Calu3 (cell line): ENCODE data around the gene PCSK6. TPM values are rescaled to one million over a fixed set of nuclear protein-coding genes. Genes with fewer than 3 reads are reported as not detected.

Experiments used
- BruUV-seq: library from RNA; stranded (reverse); fragments of 400-500 nt; replicated peaks from 2 replicates; lab custom pipeline; 2021; lab: Mats Ljungman, UMichigan
- CTCF ChIA-PET: fragments of 300-600 bp; sonication (Branson Sonifier 250); formaldehyde crosslinking; loops from one replicate; lab custom pipeline; 2022; ENCODE audit warnings: antibody characterized with exemption; lab: Charles Lee
- DNase-seq: peaks from one replicate; pipeline ENCODE4 v3.0.0; 2022
- H3K27ac Mint-ChIP-seq: one replicate; pipeline ENCODE4 v1.8.0; 2022; ENCODE audit warnings: mixed read lengths; ENCODE audit not compliant: unreplicated experiment
- H3K27me3 Mint-ChIP-seq: one replicate; pipeline ENCODE4 v1.8.0; 2022; ENCODE audit warnings: mixed read lengths; ENCODE audit not compliant: unreplicated experiment
- H3K36me3 Mint-ChIP-seq: one replicate; pipeline ENCODE4 v1.8.0; 2022; ENCODE audit warnings: mild to moderate bottlenecking, moderate library complexity, mixed read lengths; ENCODE audit not compliant: insufficient read depth, unreplicated experiment
- H3K4me1 Mint-ChIP-seq: one replicate; pipeline ENCODE4 v1.8.0; 2022; ENCODE audit warnings: mild to moderate bottlenecking, low read depth, mixed read lengths; ENCODE audit not compliant: unreplicated experiment
- H3K4me3 Mint-ChIP-seq: one replicate; pipeline ENCODE4 v1.8.0; 2022; ENCODE audit warnings: mild to moderate bottlenecking, low read depth, moderate library complexity, mixed read lengths; ENCODE audit not compliant: unreplicated experiment
- H3K9me3 Mint-ChIP-seq: one replicate; pipeline ENCODE4 v1.8.0; 2022; ENCODE audit warnings: low read depth, mixed read lengths; ENCODE audit not compliant: unreplicated experiment
- intact Hi-C: fragments of 100-400 bp; cut with micrococcal nuclease; formaldehyde crosslinking; loops from one replicate; pipeline ENCODE4 v1.10.0; 2022; ENCODE audit not compliant: unreplicated experiment
- total RNA-seq: library from RNA; stranded (reverse); gene quantifications from 2 replicates; pipeline ENCODE4 v1.2.3, GENCODE V29; 2022
- TF ChIP-seq, protein P1 (sequence below): fragments of 200-600 bp; IDR thresholded peaks from one replicate; pipeline ENCODE4 v1.8.0; 2022; ENCODE audit warnings: antibody characterized with exemption; ENCODE audit not compliant: unreplicated experiment

The PCSK6 gene
- total RNA-seq, 1 experiment from 2014 or later = 5.1 TPM

DNA sequence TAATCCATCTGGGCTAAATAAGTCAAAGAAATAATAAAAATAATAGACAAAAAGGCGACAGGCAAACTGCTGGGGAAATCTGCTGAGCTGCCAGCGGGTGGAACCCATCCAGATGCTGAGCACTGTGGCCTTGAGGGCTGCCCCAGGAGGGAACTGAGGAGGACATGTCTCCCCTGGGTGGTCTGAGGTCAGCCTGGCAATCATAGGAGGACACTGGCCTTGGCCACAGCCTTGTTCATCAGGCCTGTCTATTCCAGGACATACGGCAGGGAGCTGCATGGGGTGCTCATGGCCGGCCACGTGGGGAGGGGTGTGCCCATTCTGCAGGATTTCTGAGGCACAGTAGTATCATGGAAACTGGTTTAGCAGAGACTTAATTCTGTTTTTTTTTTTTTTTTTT, 173.0 kb downstream of the PCSK6 start:
- TF ChIP-seq, protein P1, sequence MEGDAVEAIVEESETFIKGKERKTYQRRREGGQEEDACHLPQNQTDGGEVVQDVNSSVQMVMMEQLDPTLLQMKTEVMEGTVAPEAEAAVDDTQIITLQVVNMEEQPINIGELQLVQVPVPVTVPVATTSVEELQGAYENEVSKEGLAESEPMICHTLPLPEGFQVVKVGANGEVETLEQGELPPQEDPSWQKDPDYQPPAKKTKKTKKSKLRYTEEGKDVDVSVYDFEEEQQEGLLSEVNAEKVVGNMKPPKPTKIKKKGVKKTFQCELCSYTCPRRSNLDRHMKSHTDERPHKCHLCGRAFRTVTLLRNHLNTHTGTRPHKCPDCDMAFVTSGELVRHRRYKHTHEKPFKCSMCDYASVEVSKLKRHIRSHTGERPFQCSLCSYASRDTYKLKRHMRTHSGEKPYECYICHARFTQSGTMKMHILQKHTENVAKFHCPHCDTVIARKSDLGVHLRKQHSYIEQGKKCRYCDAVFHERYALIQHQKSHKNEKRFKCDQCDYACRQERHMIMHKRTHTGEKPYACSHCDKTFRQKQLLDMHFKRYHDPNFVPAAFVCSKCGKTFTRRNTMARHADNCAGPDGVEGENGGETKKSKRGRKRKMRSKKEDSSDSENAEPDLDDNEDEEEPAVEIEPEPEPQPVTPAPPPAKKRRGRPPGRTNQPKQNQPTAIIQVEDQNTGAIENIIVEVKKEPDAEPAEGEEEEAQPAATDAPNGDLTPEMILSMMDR = no peak
- Mint-ChIP-seq H3K27ac (no peak overlapping the region), H3K4me3 (no peak overlapping the region), H3K4me1 (no peaks in the 10 kb centered on the region), H3K36me3 (no peaks in the 10 kb centered on the region), H3K27me3 (peaks cover 34% of the 10 kb centered on the region), H3K9me3 (no peaks in the 10 kb centered on the region)
- intact Hi-C loops = no loop called here
- CTCF ChIA-PET = no interaction called here
- no TSS peak for BruUV-seq
- no peak for DNase-seq

DNA sequence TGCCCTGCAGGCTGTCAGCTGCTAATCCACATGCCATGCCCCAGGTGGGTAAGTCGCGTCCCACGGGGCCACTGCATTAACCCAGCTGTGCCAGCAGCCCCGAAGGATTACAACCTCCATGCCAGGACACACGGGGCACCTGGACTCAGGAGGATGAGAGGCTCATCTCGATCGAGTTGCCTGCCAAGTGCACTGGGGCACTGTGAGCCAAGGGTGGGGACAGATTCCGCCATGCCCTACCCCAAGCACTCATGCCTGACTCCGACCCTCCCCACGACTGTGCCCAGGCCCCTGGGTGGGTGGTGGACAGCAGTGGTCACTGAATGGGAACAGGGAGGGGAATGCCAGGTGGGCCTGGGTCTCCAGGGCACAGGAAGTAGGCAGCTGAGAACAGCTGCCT, 173.8 kb downstream of the PCSK6 start:
- Mint-ChIP-seq H3K4me1 (no peaks in the 10 kb centered on the region), H3K36me3 (no peaks in the 10 kb centered on the region), H3K27ac (no peak overlapping the region), H3K4me3 (no peak overlapping the region), H3K27me3 (peaks cover 26% of the 10 kb centered on the region), H3K9me3 (no peaks in the 10 kb centered on the region)
- DNase-seq = no peak
- TF ChIP-seq, protein P1 = no peak
- intact Hi-C loops = no loop called here
- BruUV-seq = no TSS peak
- CTCF ChIA-PET = interaction anchor here (1.1 kb wide), 1 partner anchor 33 kb away, joined by 3 read pairs; no protein-coding TSS in a partner anchor

DNA sequence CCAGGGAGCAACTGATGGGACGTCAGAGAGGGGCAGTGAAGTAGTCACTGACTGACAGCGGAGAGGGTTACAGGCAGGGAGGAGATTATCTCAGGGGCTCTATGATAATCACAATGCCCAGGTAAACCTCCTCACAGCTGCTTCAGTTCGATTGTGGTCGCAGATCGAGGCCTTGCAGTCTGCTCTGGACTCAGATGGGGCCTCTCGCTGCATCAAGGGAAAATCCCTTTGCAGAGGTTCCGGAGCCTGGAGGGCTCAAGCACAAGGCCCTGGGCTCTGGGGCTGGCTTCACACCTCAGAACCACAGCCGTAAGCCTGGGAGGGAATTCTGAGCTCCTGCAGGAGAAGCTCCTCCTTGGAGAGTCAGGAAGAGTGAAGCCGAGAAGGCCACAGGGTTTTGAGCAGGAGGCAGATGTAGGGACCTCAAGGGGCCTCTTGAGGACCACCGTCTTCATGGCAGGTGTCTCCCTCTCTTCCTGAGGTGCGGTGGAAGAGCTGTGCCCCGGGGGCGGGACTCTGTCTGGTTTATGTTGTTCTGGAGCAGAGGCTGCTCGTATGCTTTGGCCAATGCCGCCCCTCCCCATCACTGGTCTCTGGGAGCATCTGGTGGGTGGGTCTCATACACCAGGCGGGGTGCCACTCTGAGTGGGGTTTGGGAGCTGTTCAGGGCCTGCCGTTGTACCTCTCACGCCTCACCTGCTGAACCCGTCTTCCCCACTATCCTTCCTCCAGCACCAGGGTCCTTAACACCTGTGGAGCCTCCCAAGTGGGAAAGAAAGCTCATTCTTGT, 175.0 kb downstream of the PCSK6 start:
- intact Hi-C loops = no loop called here
- TF ChIP-seq, protein P1 = no peak
- no TSS peak for BruUV-seq
- Mint-ChIP-seq H3K4me1 (no peaks in the 10 kb centered on the region), H3K36me3 (no peaks in the 10 kb centered on the region), H3K4me3 (no peak overlapping the region), H3K27ac (no peak overlapping the region), H3K27me3 (peaks cover 21% of the 10 kb centered on the region), H3K9me3 (no peaks in the 10 kb centered on the region)
- DNase-seq = no peak
- CTCF ChIA-PET = no interaction called here

DNA sequence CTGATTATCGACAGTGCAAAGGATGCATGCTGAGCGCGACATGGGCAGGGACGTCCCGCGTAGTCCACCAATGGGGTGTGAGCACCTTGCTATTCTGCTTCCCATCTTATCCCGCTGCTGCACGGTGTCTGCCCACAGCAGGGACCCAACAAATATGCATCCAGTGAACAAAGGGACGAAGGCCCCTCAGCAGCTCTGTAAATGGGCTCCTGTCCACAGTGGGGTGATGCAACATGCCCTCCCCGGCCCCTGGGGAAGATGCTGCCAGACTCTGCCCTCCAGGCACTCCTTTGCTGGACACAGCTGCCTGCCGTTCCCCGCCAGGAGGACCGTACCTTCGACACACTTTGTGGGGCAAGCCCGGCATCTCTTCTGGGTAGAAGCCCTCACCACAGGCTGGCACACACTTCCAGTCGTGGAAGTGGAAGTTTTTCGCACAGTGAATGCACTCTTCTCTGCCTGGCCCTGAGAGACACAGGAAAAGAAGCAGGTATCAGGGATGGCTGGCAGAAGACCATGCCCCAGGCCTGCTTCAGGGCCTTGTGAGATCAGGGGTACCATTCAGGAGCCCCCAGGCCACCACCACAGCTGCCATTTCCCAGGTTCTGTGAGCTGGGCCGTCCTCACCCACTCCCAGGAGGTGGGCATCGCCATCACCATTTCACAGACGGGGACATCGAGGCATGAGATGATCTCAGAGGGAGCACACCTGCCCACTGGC, 176.3 kb downstream of the PCSK6 start:
- BruUV-seq = no TSS peak
- H3K9me3 Mint-ChIP-seq = no peaks in the 10 kb centered on the region
- intact Hi-C loops = no loop called here
- DNase-seq = no peak
- CTCF ChIA-PET = no interaction called here
- no peaks in the 10 kb centered on the region for H3K4me1 Mint-ChIP-seq
- peaks cover 7% of the 10 kb centered on the region for H3K27me3 Mint-ChIP-seq
- no peak overlapping the region for H3K27ac Mint-ChIP-seq
- no peaks in the 10 kb centered on the region for H3K36me3 Mint-ChIP-seq
- TF ChIP-seq, protein P1 = no peak
- H3K4me3 Mint-ChIP-seq = no peak overlapping the region
